Lower leg skin (tissue), 4 donors: ENCODE data around the gene GNG7. TPM values are rescaled to one million over a fixed set of nuclear protein-coding genes. Genes with fewer than 3 reads are reported as not detected.
"Not testable (repeated sequence)": the region's sequence is repeated elsewhere in the genome, so short reads cannot be mapped to it uniquely, and the experiment has no call there.

Experiments used
- DNase-seq, 2 donors: peaks; one replicate each; pipeline ENCODE4 v3.0.0-alpha.2; 2019; ENCODE audit warnings: low spot score in 2 of 2
- H3K4me3 ChIP-seq: fragments of 200-600 bp; sonication (generic); 2 replicates; pipeline ENCODE4 v1.5.1; 2017; ENCODE audit warnings: mild to moderate bottlenecking, low read depth; ENCODE audit not compliant: poor library complexity, severe bottlenecking
- CTCF ChIP-seq, 3 donors: fragments of 450-650 bp; IDR thresholded peaks; one replicate each; pipeline ENCODE4 v1.5.1; 2016; ENCODE audit warnings: antibody characterized with exemption in 3 of 3, mild to moderate bottlenecking in 3 of 3, moderate library complexity in 2 of 3
- POLR2A ChIP-seq, 2 donors: fragments of 450-650 bp; IDR thresholded peaks; one replicate each; pipeline ENCODE4 v1.6.1; 2016 to 2017; ENCODE audit warnings: antibody characterized with exemption in 2 of 2, mild to moderate bottlenecking in 1 of 2, moderate library complexity in 1 of 2
- WGBS, 2 donors: methylation state at CpG; one replicate each; pipeline ENCODE4 v1.1.5; 2018; 5-methylcytosine and 5-hydroxymethylcytosine counted together
- intact Hi-C: fragments of 100-400 bp; cut with DNase I; formaldehyde crosslinking; loops from one replicate; pipeline ENCODE4 v1.15.0; 2023; ENCODE audit warnings: low total_unique reads
- total RNA-seq, 4 donors: library from RNA; depleted of rRNA; stranded (reverse); fragments of >200 nt; gene quantifications; one replicate each; pipeline ENCODE4 v1.1.0, GENCODE V29; 2016

The GNG7 gene
- total RNA-seq, 4 donors from 2014 or later: 0.59 to 3.4 (median 2.4) TPM

- no peak overlapping the region for H3K4me3 ChIP-seq
- TF ChIP-seq POLR2A (IDR thresholded peaks at IDR 0.05): no peak
- peak in 1 of 3 donors; percentile 81 for TF ChIP-seq CTCF (IDR thresholded peaks at IDR 0.05)
- WGBS, 2 donors: 85% methylated on average over 21 of the region's 21 CpGs
- no peak for DNase-seq
- intact Hi-C loops: loop anchor here (5.0 to 10.0 kb wide), 2 partner anchors 102 to 224 kb away; no protein-coding TSS in a partner anchor
These were observed 52.0 kb downstream of the GNG7 start for GRCh38 chr19:2650515-2650914.

- no peak overlapping the region for H3K4me3 ChIP-seq
- peak; percentile 58 to 92 for DNase-seq
- WGBS, 2 donors: 33 to 43% methylated on average over 4 of the region's 4 CpGs
- intact Hi-C loops: no loop called here
- TF ChIP-seq CTCF (IDR thresholded peaks at IDR 0.05) (peak in 2 of 3 donors; percentile 22 to 45), POLR2A (IDR thresholded peaks at IDR 0.05) (no peak)
These were observed 54.0 kb downstream of the GNG7 start for GRCh38 chr19:2648528-2648937.

- no peak overlapping the region for H3K4me3 ChIP-seq
- TF ChIP-seq CTCF (IDR thresholded peaks at IDR 0.05): no peak
- no peak for TF ChIP-seq POLR2A (IDR thresholded peaks at IDR 0.05)
- DNase-seq: no peak
- 61 to 65% methylated on average over 5 of the region's 5 CpGs for WGBS, 2 donors
- intact Hi-C loops: no loop called here
These were observed 54.4 kb downstream of the GNG7 start for GRCh38 chr19:2648099-2648498.

- H3K4me3 ChIP-seq: no peak overlapping the region
- no peak for DNase-seq
- TF ChIP-seq POLR2A (IDR thresholded peaks at IDR 0.05) (no peak), CTCF (IDR thresholded peaks at IDR 0.05) (no peak)
- 78 to 82% methylated on average over 13 to 16 of the region's 20 CpGs for WGBS, 2 donors
- intact Hi-C loops: no loop called here
These were observed 55.5 kb downstream of the GNG7 start for GRCh38 chr19:2646866-2647535.

- TF ChIP-seq POLR2A (IDR thresholded peaks at IDR 0.05) (no peak), CTCF (IDR thresholded peaks at IDR 0.05) (no peak)
- no peak for DNase-seq
- no peak overlapping the region for H3K4me3 ChIP-seq
- intact Hi-C loops: no loop called here
- 86% methylated on average over 16 of the region's 16 CpGs for WGBS, 2 donors
These were observed 56.7 kb downstream of the GNG7 start for GRCh38 chr19:2645826-2646225.

- DNase-seq, H3K4me3 ChIP-seq, intact Hi-C loops: not testable (repeated sequence)
- WGBS, 2 donors: 92 to 95% methylated on average over 30 to 36 of the region's 38 CpGs
These were observed 59.3 kb downstream of the GNG7 start for GRCh38 chr19:2643123-2643737.
